Measurements from ENCODE around the gene CFAP74.

Gene CFAP74

DNA sequence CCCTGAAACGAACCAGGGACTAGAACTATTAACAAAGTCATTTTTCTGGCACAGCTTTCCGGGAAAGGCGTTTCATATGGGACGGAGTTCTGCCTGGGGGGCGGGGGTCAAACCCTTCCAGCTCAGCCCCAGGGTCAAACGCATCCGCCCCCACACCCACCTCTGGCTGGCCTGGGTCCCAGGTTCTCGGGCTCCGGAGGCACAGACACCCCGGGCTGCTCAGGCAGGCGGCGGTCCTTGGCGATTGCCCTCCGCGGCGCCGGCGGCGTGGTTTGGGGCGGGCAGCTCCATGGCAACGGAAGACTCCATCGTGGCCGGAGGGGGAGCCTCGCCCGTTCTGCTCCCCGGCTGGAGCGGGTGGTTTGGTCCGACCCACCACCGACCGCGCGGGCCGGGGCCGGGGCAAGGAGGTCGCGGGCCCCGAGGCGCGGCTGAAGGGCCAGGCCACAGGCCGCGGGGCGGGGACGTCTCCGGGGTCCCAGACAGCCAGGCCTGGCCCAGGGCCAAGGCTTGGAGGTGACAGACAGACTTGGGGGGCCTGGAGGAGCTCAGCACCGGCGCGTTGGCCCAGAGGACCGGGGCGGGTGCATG lies at the start of gene CFAP74:
TSS of gene CFAP74 (minus strand) at position 246 of the 591 bp plus-strand sequence. CDS start 12,830 bp downstream, outside the sequence.
- peak; percentile 87 for DNase-seq

GRCh38 chr1:2053217-2053616 lies 49.6 kb upstream of the CFAP74 start:
- no peak for DNase-seq

DNA sequence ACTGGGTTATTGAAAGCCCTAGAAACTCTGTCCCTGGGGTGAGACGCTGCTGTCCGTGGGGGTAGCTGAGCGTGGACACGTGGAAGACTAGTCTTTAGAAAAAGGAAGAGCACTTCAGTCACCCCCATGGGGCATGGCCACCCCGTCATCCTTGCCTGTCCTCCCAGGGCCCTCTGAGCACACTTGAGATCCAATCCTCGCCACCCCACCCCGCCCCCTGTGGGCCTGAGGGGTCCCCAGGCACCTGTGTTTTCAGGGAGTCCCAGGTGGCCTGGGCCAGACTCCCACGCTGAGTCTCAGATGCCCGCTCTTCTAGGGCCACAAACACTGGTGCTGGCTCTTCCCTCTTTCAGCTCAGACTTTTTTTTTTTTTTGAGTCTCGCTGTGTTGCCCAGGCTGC lies 49.2 kb upstream of the CFAP74 start:
- no peak for DNase-seq

GRCh38 chr1:2052054-2052679 lies 48.6 kb upstream of the CFAP74 start:
- DNase-seq: no peak

- no peak for DNase-seq
Observed at GRCh38 chr1:2050793-2051682, 47.5 kb upstream of the CFAP74 start.

- no peak for DNase-seq
Observed at GRCh38 chr1:2050461-2050792, 46.8 kb upstream of the CFAP74 start.

DNA sequence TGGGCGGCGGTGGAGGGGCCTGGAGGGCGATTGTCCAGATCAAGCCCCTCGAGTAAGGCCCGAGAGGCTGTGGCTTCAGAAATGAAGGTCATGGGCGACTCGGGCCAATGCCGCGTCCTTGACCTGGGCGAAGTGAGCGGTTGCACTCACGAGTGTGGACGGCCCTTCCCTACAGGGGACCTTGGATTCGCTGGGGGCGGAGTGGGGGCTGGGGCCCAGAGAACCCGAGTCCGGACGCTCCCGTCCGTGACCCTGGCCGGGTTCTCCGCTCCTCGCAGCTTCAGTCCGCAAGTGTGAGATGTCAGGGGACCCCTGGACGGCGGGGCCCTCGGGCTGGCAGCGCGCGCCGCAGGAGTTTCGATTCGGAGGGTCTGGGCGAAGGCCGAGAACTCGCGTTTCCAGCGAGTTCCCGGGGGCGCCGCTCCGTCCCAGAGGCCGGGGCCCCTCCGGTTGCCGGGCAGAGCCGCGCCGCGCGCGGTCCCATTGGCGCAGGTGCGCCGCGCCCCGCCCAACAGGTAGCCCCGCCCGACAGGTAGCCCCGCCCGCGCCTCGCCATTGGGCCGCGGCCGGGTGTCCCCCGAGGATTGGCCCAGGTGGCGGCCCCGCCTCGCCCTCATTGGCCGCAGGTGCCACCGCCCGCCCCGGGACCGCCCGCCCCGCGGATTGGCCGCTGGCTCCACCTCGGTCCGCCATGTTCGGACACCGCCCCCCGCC lies 46.3 kb upstream of the CFAP74 start, which contains the start of gene PRKCZ:
TSS of gene PRKCZ (plus strand) at position 694 of the 714 bp plus-strand sequence. CDS start 220 bp downstream, outside the sequence.
- peak; percentile 96 for DNase-seq

DNA sequence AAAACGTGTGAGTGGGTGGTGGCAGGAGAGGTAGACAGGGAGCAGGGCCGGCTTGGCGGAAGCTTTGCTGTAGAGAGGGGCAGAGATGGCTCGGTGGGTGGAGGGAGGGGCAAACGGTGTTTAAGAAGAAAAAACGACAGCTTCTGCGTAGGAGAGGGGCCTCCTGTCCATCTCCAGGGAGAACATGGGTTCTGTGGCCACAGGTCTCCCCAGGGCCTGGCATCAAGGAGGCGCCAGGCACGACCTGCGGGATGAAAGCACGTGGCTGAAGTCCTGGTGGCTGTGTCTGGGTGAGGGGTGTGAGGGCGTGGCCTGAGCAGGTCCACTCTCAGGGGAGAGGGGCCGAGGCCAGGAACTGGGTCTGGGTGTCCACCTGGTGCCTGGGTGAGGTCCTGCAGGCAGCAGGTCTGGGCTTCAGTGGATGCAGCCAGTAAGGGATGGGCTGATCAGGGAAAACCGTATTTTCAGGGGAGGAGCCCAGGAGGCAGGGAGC lies 45.7 kb upstream of the CFAP74 start:
- peak; percentile 95 for DNase-seq

- DNase-seq: no peak
Observed at GRCh38 chr1:2047749-2048729, 44.5 kb upstream of the CFAP74 start.

GRCh38 chr1:2046953-2047748 lies 43.6 kb upstream of the CFAP74 start:
- no peak for DNase-seq

DNA sequence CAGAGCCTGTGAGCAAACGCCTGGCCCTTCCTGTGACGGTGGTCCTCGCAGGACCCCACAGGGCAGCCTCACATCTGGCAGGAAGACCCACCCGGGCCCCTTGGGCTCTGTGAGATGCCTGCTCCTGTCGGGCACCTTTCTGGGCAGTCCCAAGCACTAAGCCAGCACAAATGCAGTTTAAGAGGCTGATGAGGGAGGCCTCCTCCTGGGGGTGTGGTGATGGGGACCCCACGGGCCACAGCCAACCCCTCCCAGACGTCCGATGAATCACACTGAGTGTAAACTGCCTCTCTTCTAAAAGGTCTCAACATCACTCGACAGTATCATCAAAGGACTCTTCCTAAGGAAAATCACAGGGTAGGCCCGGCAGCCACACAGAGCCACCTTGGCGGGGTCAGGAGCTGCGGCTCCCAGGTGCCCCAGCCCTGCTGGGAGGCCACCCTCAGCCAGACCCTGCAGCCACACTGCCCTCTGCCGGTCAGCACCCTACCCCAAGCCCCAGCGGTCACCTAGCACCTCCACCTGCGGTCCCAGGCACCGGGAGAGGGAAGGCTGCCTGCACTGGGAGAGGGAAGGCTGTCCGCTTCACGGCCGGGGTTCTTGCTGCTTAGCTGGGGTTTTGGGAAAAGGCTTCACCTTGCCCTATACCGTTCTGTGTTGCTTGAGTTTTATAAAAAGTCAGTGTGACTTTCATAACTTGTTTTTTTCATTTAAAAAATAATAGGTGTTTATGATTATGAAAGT lies 42.8 kb upstream of the CFAP74 start:
- peak; percentile 94 for DNase-seq

- DNase-seq: no peak
Observed at GRCh38 chr1:2045468-2046173, 42.0 kb upstream of the CFAP74 start.

DNA sequence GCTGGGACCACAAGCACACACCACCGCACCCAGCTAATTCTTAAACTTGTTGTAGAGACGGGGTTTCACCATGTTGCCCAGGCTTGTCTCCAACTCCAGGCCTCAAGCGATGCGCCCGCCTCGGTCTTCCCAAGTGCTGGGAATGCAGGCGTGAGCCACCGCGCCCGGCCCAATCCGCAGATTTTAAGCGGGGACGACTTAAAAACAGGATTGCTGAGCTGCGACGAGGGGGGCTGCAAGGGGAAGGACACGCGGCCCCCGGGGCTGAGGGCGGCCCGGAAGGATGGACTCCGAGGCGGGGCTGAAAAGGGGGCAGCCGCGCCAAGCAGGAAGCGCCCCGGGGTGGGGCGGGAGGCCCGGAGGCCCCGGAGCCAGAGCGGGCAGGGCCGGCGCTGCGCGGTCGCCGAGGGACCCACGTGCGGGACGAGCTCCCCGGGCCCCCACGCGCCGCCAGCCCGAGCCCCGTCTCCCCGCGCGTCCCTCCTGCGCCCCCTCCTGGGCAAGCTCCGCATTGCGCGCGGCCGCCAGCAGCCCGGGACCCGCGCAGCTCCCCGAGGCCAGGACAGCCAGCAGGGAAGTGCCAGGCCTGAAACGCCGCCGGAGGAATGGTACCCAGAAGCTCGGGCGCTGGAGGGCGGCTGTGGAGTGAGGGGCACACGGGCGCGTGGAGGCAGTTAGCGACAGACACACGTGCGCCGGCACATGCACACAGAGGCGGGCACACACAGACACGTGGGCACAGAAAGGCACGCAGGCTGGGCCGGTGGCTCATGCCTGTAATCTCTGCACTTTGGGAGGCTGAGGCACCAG lies 41.1 kb upstream of the CFAP74 start:
- peak; percentile 88 for DNase-seq

DNA sequence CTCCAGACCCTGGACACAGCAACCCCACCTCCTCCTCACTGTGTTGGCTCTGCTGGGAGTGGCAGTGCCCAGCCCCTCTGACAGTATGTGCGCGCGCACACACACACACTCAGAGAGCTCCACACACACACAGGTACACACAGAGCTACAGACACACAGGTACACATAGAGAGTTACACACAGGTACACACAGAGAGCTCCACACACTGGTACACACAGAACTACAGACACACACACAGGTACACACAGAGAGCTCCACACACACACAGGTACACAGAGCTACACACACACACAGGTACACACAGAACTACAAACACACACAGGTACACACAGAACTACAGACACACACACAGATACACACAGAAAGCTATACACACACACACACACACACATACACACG lies 40.3 kb upstream of the CFAP74 start:
- no peak for DNase-seq

DNA sequence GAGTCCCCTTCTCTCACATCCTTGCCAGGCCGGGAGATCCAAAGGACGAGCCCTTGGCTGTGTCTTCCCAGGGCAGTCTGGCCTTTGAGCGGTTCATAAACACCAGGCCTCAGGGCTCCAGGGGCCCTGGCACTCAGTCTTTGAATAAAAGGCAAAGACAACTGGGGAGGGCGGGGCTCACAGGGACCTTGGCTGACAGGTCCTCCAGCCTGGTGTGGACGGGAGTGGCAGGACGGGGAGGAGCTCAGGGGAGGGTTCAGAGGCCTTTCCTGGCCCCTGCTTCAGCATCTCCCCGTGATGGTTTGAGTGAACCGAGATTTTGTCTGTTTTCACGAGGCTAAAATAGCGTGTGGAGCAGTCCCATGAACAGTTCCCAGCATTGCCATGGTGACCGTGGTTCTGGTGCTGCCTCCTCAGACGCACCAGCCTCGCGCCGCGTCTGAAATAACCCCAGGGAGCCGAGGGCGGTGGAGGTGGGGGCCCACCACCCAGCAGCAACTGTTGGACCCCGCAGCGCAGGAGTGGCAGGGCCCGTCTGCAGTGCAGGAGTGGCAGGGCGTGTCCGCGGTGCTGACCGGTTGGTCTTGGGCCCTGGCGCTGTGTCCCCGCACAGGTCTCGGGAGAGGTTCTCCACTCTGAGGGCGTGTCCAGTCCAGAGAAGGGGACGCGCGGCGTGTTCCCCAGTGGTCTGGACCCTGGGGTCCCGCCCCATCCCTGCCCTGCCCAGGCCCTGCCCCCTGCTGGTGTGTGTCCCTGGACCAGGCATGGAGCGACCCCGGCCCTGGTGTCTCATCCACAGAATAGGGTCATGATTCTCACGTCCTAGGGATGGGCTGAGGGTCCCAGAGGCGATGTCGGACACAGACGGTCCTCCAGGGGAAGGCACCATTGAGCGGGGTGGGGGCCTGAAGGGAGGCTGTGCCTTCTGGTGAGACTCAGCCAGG lies 39.5 kb upstream of the CFAP74 start:
- DNase-seq: no peak

GRCh38 chr1:2041887-2042286 lies 38.3 kb upstream of the CFAP74 start:
- no peak for DNase-seq

DNA sequence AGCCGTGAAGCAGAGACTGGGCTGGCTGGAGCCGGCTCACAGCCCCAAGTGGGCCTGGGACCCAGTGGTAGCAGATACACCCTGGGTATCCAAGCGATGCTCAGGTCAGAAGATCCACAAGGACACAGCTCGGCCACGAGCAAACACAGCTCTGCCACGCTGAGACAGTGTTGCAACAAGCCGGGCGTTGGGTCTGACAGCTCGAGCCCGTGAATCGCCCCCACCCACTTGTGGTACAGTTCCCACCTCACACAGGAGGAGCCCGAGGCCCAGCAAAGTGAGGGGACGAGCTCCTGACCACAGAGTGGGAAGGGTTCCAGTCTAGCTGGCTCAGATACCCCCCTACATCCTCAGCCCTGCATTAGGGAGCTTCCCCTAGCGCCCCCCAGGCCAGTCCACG lies 37.7 kb upstream of the CFAP74 start:
- no peak for DNase-seq

Measured in islet precursor cell (in vitro differentiated cells).